ENCODE data around the gene PTGR2.
A peak's percentile ranks its signal among the peaks of the same experiment; 100 is the strongest.
"Not testable (repeated sequence)": the region's sequence is repeated elsewhere in the genome, so short reads cannot be mapped to it uniquely, and the experiment has no call there.

The PTGR2 gene

DNA sequence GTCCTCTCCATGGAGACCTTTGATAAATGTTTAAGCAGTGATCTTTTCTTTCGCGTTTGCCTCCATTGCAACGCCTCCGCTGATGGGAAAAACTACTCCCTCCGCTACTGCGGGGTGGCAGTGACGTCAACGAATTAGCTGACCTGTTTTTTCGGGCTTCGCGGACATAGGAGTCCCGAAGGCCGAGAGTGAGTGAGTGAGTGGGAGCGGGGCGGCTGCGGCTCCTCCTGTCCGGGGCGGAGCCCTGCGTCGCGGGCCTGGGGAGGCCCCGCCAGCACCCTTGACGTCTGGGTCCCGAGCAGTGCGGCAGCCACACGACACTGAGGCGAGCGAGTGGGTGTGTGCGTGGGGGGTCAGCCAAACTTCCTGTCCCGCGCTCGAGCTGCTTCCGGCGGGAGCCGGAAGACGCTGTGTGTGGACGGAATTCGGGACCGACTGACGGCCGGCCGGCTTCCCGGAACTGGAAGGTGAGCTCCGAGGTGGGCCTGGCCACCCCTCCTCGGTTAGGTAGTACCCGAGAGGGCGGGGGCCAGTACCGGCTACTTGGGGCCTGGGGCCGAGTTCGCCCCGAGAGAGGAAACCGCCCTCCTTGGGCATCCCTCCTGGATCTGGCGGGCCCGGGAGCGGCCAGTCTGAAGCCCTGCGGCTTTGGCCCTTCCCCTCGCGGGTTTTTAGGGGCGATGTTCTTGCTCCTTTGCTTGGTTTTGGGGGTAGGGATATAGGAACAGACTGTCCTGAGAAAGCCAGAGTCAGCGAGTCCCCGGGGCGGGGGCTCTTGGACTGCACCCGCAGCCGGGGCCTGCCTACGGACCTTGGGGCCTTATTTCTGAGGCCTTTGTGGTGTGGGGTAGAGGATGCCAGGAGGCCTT lies 35.1 kb downstream of the PTGR2 start, which contains the start of gene ZNF410:
Gene ZNF410 (plus strand): TSS at position 411 of the 869 bp plus-strand sequence. CDS start 5,317 bp downstream, outside the sequence.
- DNase-seq (ENCODE audit: low read depth, low spot score) = peak; percentile 96

DNA sequence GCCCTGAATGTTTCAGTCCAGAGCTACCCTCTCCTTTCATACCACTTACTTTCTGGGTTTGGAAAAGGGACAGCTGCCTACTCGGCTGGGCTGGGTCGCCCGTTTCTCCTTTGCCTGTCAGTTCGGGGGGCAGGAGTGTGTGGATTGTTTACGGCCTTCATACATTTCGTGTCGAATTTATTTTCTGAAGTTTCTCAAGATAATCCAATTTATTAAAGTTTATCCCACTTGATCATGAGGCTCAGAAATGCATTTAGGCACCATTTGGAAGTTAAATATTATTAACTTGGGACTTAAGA lies 35.6 kb downstream of the PTGR2 start:
- no peak for DNase-seq (ENCODE audit: low read depth, low spot score)

DNA sequence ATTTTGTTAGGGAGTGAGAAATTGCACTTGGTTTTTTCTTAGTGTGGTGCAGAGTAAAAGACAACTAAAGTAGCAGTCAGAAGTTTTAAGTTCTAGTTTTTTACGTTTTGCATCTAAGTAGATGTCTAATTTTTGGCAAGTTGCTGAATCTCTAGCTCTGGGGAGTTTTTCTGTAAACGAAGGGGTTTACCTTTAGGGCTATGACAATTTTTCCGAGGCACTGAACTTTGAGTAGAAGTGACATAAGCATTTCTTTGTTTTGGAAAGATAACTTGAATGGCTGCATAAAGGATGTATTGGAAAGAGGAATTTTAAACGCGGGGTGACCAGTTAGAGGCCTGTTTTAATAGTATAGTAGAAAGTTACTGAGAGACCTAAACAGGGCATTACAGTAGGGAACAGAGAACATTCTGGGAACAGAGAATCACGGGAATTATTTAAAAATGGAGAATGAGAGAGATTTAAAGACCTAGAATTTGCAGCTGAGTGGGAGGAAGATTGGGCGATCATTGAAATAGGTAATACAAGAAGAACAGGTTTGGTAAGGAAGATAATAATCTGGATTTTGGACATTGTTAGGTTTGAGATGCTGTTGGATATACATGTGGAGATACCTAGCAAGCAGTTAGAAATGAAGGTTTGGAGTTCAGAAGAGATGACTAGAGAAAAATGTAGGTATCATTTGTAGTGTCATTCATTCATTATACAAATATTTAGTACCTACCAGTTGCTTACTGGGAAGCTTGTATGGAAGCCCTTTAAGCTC lies 36.2 kb downstream of the PTGR2 start:
- no peak for DNase-seq (ENCODE audit: low read depth, low spot score)

DNA sequence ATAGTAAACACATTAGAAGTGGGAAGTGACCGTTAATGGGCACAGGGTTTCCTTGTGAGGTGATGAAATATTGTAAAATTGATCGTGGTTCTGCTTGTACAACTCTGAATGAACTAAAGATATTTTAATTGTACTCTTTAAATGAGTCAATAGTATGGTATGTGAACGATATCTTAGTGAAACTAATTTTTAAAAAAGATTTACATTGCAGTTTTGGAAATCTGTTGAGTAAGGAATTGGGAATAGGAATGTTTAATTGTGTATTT lies 36.8 kb downstream of the PTGR2 start:
- no peak for DNase-seq (ENCODE audit: low read depth, low spot score)

DNA sequence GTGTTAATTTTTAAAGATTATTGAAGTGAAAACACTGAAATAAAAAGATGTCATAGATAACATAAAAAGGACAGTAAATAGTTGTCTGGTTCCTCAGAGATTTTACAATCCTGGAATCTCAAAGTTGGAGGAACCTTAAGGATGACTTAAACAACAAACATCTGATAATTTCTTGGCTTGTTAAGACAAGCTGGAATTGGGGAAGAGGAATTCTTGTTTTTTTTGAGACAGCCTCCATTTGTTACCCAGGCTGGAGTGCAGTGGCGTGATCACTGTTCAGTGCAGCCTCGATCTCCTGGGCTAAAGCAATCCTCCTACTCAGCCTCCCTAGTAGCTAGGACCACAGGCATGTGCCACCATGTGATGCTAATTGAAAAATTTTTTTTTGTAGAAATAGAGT lies 37.3 kb downstream of the PTGR2 start:
- no peak for DNase-seq (ENCODE audit: low read depth, low spot score)

DNA sequence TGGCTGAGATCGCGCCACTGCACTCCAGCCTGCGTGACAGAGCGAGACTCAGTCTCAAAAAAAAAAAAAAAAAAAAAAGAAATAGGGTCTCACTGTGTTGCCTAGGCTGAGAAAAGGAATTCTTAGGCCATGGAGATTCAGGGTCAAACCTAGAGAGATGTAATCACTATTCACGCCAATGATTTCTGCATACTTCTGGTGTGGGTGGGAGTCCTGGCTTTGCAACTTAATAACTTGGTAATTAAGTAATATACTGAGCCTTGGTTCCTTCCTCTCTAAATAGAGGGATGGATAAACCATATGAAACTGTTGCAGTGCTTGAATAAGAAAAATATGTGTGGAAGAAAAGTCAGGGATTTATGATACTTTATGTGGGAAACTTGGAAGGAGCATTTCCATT lies 37.7 kb downstream of the PTGR2 start:
- DNase-seq (ENCODE audit: low read depth, low spot score) = no peak

DNA sequence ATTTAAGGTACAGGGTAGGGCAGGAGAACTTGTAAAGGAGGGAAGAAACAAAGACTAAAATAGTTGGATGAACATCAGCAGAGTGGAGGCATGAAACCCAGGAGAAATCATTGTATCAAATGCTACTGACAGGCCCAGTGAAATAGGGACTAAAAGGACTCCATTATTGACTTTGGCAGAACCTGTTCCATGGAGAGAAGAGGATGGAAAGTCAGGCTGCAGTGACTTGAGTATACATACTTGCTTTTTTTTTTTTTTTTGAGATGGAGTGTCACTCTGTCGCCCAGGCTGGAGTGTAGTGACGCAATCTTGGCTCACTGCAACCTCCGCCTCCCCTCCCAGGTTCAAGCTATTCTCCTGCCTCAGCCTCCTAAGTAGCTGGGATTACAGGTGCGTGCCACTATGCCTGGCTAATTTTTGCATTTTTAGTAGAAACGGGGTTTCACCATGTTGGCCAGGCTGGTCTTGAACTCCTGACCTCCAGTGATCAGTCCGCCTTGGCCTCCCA lies 42.6 kb downstream of the PTGR2 start:
- DNase-seq (ENCODE audit: low read depth, low spot score) = not testable (repeated sequence)

DNA sequence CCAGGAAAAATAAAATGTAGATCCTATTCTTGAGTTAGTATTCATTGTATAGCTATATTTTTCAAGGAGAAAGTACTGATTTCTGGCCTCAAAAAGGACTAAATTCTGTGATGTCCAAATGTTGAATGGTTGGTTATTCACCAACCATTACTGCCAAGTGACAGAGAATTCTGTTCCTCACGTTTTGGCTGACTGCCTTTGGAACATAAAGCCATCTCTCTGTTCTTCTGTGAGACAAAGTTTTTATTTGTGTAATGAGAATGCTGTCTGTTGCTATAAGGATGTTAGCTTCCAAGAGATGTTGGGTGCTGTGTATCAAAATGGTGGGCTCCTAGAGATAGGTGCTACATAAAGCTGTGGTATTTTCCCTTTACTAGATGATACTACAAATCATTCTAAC lies 44.3 kb downstream of the PTGR2 start:
- DNase-seq (ENCODE audit: low read depth, low spot score) = no peak

DNA sequence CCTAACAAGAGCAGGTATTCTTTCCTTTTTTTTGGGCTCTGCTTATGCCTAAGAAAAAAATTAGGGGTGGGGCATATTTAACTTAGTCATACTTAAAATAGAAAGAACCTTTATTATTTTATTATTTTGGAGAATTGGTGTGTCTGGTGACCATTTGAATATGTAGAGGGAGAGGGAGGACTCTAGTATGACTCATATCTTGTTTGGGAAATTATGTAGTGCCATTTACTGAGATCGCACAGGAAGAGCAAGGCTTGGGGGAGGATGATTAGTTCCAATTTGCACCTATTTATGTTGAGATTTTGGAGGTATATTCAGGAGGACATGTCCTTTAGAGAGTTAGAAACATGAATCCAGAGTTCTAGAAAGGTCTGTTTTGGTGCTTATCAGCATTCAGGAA lies 44.9 kb downstream of the PTGR2 start:
- DNase-seq (ENCODE audit: low read depth, low spot score) = no peak

DNA sequence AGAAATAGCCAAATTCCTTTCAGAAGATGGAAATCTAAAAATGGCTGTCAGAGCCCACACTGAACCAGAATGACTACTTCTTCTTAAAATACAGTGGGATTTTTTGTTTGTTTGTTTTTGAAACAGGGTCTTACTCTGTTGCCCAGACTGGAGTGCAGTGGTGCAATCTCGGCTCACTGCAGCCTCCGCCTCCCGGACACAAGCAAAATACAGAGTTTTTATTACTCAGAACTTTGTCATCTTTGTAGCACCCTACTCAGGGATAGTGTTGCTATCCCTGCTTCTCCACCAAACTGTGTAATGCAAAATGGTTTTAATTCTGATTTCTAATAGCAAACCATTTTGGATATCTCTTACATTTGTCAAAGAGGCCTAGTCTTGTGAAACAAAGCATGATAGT lies 51.4 kb downstream of the PTGR2 start:
- no peak for DNase-seq (ENCODE audit: low read depth, low spot score)

DNA sequence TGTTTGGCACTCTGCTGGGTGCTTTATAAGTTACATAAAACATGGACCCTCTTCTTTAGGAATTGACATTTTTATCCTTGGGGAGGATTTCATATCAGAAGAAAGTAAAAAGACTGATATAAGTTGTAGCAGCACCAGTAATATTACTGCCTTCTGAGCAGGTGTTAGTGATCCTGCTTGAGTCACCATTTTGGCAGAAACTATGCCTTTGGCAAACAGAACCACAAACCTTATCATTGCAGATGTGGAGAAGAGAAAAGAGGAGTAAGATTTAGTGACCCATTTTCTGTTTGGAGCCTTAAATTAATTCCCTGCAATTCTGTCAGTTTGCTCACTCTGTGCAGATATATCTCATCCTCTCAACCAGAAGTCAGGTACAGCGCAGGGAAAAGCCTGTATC lies 58.0 kb downstream of the PTGR2 start:
- no peak for DNase-seq (ENCODE audit: low read depth, low spot score)

DNA sequence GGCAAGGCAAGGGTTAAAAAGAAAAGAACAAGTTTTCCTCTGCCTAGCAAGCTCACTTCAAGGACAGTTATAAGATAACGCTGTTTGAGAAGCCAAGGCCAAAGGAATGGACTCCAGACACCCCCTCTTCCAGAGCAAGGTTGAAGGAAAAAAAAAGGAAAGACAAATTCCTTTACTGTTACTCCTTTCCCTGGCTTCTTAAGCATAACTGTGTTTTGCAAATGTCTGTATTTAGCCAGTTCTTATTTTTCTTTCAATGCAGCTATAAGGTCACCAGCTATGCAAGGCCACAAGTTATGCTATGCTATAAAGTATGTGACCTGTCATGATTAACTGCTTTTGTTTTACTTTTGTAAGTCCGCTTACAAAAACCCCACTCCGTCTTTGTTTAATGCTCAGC lies 61.6 kb downstream of the PTGR2 start:
- DNase-seq (ENCODE audit: low read depth, low spot score) = no peak

DNA sequence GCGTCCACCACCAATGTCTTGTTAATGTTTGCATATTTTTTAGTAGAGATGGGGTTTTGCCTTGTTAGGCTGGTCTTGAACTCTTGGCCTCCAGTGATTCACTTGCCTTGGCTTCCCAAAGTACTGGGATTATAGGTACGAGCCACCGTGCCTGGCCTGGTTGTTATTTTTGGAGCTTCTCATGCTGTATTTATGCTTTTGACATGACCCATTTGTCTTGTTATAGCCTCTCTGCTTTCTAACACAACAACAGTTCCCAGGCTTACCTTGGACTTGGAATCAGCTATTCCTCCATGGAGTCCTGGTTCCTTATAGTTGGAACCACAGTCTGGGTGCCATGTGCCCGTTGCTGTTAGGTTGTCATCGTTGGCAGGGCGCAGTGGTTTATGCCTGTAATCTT lies 64.7 kb downstream of the PTGR2 start:
- no peak for DNase-seq (ENCODE audit: low read depth, low spot score)

DNA sequence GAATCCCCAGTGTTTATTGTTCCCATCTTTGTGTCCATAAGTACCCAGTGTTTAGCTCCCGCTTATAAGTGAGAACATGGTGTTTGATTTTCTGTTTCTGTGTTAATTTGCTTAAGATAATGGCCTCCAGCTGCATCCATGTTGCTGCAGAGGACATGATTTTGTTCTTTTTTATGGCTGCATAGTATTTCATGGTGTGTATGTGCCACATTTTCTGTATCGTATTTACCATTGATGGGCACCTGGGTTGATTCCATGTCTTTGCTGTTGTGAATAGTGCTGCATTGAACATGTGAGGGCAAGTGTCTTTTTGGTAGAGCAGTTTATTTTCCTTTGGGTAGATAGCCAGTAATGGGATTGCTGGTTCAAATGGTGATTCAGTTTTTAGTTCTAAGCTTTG lies 67.8 kb downstream of the PTGR2 start:
- DNase-seq (ENCODE audit: low read depth, low spot score) = not testable (repeated sequence)

DNA sequence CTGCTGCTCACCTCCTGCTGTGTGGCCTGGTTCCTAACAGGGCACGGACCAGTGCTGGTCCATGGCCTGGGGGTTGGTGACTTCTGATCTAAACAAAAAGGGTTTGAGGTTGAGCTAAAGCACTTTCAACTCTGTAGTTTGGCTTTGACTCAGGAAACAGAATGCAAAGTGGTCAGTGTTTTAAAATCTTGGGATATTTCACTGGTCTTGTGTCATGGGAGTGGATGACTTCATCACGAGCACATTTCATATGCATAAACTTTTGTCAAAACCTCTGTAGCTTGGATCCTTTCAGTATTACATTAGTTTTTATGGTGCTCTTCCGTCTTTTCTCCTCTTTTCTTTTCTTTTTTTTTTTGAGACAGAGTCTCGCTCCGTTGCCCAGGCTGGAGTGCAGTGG lies 72.7 kb downstream of the PTGR2 start:
- peak; percentile 36 for DNase-seq (ENCODE audit: low read depth, low spot score)

Measured in ELF-1 (cell line).